Measurements from ENCODE around the gene MAPK11.

Gene MAPK11

DNA sequence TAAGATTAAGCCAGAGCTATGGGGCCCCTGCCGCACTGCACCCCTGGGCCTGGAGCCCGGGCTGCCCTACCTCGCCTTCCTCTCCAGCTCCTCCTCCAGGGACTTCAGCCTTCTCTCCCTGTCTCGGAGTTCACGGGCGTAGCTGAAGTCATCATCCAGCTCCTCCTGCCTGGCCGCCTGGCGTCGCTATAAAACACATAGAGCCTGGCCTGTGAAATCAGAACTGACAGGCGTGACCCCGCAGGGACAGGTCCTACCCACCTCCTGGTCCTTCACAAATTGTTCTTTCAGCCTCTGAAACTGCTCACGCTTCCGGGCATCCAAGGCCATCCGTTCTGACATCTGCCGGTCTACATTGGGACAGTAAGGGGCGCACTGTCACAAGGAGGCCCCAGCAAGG, 46.1 kb downstream of the MAPK11 start:
- DNase-seq (ENCODE audit: low read depth) = no peak

DNA sequence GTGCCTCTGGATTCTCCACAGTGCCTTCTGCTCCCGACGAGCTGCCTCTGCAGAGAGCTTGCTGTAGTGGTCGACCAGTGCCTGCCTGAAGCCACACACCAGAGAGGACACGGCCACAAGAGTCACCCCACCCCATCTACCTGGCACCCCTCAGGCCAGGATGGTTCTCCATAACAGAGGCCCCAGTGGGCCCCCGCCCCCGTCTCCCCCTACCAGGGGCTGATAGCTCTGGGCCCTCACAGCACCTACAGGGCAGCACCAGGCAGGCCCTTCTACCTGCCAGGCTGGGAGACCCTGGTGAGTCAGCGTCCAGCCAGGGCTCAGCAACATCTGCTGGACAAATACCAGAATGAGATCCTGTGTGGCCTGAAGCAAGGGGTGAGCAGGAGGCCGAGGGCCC, 47.7 kb downstream of the MAPK11 start:
- no peak for DNase-seq (ENCODE audit: low read depth)

DNA sequence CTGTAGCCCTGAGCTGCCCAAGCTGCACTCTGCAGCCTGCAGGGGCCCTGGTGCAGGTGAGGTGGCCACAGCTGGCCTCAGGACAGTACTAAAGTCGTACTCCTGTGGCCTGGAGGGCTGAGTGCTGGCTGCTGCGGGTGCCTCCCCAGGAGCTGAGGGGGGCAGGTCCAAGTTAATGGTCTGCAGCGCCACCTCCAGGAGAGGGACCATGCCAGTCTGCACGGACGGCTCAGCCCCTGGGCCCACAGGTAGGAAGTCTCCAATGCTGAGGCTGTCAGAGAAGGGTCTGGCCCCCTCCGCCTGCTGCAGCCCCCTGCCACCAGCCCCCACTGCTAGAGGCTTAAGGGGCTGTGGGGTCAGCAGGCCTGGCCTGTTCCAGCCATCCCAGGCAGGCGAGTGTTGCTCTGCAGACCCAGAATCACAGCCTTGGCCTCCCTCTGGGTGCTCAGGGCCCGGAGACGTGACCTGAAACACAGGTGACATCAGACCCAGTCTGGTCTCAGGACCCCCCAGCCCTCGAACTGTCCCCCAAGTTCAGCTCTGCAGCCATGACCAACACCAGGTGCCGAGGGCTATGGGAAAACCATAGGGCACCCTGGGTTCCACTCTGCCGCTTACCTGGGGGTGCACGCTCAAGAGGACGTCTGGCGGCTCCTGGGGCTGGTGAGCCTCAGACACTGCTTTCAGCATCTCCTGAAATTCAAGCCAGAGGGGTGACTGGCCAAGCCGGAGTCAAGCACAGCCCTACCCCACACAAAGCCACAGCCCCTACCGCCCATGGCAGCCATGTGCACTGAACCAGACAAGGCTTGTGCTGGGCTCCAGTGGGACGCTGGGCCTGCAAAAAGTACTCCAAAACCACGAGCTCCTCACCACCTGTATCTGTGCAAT, 48.5 kb downstream of the MAPK11 start:
- DNase-seq (ENCODE audit: low read depth) = no peak

DNA sequence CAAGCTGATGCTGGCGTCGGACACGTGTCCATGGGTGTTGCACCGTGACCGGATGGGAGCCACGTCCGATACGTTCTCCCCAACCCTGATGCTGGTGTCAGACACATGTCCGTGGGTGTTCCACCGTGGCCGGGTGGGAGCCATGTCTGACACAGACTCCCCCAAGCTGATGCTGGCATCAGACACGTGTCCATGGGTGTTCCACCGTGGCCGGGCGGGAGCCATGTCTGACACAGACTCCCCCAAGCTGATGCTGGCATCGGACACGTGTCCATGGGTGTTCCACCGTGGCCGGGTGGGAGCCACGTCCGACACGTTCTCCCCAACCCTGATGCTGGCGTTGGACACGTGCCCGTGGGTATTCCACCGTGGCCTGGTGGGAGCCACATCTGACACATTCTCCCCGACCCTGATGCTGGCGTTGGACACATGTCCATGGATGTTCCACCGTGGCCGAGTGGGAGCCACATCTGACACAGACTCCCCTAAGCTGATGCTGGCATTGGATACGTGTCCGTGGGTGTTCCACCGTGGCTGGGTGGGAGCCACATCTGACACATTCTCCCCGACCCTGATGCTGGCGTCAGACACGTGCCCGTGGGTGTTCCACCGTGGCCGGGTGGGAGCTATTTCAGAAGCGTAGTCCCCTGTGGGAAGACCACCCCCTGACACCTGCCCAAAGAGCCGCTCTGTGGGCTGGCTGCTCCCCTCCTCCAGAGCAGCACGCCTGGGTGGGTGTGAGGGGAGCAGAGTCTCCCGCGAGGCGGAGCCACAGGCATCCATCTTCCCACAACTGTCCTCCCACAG, 49.4 kb downstream of the MAPK11 start:
- no peak for DNase-seq (ENCODE audit: low read depth)

DNA sequence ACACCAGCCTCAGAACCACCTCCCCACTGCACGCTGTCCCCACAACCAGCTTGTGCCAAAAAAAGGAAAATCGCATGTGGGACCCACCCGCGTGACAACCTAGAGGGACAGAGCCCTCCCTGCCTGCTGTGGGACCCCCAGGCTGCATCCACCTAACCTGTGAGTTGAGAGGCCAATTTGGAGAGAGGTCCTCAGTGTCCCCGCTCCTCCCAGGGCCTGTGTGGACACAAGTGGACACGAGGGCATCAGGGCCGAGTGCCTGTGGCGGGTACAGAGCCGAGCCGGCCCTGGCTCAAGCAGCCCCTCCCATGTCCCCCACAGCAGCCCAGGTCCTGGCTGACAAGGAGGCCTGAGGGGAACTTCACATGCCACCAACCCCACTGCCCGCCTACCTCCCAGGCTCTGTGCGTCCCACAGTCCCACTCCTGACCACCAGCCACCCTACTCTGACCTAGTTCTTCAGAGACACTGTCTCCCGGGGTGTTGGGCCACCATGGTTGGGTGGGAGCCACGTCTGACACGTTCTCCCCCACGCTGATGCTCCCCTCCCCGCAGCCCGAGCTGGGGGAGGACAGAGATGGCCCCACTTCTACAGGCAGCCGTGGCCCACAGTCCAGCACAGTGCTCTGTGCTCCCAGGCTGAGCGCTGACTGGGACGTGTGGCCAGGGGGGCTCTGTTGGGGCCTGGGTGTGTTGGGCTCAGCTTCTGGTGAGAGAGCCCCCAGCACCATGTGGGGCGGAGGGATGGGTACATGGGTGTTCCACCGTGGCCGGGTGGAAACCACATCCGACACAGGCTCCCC, 50.2 kb downstream of the MAPK11 start:
- no peak for DNase-seq (ENCODE audit: low read depth)

DNA sequence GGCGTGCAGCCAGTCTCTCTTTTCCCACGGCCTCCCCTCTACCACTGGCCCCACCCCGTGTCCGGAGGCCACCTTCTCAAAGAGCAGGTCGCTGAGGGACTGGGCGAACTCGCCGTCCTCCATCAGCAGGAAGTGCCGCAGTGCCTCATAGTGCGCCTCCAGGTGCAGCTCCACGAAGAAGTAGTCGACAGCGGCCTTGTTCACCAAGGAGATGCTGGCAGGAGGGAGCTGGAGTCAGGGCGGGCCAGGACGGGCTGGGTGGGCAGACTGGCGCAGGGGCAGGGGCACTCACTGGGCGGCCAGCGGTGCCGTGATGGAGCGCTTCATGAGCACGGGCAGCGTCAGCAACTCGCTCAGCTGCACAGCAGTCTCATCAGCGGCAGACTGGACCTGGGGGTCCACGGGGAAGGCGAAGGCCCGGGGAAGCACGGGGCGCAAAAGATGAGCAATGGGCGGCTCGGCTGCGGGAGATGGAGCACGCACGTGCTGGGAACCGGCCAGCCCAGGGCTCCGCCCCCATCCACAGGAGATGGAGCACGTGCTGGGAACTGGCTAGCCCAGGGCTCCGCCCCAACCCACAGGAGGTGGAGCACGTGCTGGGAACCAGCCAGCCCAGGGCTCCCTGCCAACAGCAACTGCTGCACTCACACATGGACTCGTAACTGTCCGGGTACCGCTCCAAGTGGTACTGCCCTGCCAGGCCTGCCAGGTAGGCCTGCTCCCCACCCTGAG, 51.0 kb downstream of the MAPK11 start:
- DNase-seq (ENCODE audit: low read depth) = no peak

DNA sequence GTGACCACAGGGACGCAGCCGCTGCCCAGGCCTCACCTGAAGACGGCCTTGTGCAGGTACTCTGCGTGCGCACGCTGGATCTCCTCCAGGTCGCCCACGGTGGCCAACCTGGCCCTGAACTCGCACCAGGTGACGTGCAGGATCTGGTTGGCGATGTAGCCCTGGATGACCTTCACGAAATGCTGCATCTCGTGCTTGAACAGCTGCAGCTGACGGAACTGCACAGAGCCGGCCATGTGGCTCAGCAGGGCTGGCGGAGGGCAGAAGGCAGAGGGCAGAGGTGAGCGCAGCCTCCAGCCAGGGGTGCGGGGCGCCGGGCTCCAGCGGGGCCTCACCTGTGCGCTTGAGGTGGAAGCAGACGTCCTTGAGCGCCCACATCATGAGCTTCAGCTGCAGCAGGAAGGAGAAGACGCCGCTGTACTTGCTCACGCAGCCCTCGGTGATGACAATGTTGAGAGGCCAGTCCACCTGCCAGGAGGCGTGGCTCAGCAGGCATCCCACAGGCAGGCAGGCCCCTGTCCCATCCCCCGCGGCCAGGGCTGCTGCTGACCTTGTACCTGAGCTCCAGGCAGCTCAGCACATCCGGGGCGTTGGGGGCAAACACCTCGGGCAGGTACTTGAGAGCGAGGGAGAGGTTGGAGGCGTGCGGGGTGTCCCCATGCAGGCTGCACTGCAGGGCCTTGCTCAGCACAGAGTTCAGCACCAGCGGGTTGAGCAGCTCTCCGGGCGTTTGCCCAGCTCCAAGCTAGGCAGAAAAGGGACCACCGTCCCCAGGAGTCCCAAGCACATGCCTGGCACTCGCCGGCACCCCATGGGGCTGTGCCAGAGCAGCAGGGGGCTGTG, 51.8 kb downstream of the MAPK11 start:
- DNase-seq (ENCODE audit: low read depth) = no peak

DNA sequence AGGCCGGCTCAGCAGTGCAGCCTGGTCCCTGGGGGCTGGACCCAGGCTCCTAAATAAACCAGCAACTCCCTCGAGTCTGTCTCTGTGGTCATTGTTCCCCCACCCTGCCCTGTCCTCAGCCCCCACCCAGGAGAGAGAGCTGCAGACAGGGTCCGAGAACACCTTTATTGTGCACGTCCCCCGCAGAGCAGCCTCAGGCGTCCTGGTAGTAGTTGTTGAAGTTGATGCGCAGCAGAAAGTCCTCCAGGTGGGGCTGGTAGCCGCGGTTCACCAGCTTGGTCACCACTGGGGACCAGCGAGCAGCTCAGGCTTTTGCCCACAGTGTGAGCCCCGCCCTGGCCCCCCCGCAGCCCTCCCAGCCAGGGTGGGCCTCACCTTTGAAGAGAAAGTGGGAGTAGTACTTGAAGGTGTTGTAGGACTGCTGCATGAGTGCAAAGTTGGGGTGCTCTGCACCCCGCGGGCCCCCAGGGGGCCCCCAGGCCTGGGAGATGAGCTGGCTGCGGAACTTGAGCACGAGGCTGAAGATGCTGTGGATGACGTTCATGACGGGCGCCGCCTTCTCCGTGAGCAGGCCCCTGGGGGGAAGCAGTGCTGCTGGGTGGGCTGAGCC, 52.5 kb downstream of the MAPK11 start:
- no peak for DNase-seq (ENCODE audit: low read depth)

DNA sequence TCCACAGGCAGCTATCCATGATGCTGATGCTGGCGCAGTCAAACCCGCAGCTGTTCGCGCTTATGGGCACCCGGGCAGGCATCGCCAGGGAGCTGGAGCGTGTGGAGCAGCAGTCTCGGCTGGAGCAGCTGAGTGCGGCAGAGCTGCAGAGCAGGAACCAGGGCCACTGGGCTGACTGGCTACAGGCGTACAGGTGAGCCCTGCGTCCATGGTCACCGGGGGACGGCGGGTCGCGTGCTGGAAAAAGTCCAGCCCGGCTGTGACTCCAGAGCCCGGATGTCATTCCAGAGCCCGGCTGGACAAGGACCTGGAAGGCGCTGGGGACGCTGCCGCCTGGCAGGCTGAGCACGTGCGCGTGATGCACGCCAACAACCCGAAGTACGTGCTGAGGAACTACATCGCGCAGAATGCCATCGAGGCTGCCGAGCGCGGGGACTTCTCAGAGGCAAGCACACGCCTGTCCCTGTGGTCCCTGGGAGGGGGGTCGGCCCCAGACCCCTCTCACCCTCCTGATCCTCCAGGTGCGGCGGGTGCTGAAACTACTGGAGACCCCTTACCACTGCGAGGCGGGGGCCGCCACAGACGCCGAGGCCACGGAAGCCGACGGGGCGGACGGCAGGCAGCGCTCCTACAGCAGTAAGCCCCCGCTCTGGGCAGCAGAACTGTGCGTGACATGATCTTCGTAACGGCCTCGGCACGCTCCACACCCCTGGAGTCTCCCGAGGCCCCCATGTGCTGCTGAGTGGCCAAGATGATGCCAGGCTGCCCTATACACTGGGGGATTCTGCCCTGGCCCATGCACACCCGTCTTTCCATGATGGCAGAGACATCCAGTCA, 53.3 kb downstream of the MAPK11 start:
- DNase-seq (ENCODE audit: low read depth) = no peak

DNA sequence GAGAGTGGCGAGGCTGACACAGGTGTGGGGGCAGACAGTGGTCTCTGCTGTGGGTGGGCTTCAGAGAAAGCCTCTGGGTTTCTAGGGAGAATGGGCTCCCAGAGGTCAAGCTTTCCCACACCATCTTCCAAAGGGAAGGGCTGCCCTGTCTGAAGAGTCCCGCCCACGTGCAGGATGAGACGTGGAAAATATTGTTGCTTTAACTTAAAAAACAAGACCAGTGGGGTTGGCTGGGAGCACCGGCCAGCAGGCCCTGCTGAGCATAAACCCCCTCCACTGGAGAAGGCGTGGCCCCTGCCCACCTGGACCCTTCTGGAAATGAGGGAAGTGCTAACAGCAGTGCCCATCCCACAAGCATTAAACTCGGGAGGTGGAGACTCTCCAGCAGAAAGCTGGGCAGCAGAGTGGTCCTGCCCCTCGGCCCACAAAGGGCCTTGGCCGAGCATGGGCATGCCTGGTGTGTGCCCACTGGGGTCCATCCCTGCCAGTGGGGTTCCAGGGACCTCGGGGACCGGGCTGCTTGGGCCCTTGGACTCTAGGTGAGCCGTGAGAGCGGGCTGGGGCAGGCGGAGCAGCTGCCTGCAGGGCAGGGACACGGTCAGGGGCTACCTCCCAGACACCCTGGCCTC, 54.0 kb downstream of the MAPK11 start:
- no peak for DNase-seq (ENCODE audit: low read depth)

DNA sequence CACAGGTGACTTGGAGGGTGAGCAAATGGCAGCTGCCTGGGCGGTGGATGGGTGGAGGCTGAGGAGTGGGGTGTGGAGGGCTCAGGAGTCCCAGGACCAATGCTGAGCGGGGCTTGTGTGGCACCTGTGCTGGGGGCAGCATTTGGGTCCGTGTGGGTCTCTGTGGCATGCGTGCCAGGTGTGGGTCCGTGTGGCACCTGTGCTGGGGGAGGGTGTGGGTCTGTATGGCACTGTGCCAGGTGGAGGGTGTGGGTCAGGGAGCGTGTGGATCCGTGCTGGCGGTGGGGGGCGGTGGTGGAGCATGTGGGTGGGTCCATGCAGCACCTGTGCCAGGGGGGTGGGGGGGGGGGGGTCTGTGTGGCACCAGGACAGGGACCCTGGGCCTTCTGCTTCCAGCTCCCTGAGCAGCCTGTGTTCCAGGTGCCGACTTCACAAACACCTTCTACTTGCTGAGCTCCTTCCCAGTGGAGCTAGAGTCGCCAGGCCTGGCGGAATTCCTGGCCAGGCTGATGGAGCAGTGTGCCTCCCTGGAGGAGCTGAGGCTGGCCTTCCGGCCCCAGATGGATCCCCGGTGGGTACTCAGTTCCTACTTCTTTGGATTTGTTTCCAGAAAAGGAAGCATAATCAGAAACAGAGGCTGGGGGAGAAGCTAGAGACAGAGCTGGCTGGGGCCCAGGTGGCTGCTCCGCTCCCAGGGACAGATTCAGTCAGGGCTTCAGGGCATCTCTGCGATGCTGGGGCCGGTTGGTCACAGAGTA, 54.7 kb downstream of the MAPK11 start:
- DNase-seq (ENCODE audit: low read depth) = no peak
